ENCODE results near the gene GAS2L2.

GAS2L2 gene

DNA sequence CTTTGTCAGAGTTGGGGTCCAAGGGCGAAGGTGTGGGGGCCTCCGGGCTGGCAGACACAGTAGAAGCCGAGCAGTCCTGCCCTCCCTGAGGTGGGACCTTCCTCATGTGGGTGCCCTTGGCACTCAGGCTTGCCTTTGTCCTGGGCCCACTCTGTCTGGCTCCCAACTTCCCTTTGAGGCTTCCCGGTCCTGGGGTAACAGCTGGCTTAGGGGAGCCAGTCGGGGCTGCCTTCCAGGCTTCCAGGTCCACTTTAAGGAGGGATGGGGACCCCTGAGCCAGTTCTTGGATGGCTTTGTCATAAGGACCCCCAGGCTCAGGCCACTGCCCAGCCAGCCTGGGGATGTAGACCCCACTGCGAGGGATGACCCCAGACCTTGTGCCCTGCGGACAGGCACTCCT lies 7.8 kb downstream of the GAS2L2 start:
- DNase-seq (ENCODE audit: low read depth) = no peak

DNA sequence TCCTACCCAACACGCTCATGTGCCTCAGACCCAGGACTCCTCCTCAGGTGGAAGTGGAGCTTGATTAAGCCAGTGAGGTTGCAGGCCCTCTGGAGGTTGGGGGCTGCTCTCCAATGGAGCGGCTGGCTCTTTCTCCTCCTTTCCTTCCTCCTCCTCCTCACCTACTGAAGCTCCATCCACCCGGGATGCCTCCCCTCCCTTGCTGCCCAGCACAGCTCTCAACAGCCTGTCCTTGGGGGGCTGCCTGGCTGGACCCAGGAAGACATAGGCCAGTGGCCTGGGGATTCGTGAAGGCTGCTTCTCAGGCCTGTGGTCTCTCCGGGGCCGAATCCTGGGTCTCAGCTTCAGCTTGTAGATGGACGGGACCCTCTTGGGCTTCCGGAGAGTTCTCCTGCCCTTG lies 8.2 kb downstream of the GAS2L2 start:
- no peak for DNase-seq (ENCODE audit: low read depth)

DNA sequence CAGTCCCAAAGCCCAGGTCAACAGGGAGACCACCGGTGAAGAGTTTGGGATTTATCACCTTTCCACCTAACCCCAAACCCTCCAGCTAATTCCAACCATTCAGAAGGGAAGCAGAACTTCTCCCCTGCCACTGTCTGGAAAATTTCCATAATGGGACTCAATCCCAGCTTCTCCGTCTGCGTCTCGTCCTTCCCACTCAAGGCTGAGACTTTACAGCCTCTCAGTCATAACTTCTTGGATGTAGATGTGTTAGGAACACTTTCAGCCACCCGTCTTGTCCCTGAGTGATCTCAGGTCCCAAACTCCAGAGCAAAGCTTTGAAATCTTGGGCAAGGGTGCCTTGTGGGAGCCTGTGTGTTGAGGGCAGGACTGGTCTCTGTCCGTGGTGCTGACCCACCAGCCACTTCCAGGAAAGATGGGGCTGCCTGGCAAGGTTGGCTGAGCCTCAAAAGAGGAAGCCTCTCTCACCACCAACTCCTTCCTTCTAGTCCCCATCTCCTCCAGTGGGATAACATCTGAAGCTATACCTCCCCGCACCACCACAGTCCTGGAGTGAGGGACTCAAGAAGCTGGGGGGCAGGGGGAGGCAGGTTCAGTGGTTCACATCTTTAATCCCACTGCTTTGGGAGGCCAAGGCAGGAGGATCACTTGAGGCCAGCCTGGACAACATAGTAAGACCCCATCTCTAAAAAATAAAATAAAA lies 9.3 kb downstream of the GAS2L2 start:
- no peak for DNase-seq (ENCODE audit: low read depth)

DNA sequence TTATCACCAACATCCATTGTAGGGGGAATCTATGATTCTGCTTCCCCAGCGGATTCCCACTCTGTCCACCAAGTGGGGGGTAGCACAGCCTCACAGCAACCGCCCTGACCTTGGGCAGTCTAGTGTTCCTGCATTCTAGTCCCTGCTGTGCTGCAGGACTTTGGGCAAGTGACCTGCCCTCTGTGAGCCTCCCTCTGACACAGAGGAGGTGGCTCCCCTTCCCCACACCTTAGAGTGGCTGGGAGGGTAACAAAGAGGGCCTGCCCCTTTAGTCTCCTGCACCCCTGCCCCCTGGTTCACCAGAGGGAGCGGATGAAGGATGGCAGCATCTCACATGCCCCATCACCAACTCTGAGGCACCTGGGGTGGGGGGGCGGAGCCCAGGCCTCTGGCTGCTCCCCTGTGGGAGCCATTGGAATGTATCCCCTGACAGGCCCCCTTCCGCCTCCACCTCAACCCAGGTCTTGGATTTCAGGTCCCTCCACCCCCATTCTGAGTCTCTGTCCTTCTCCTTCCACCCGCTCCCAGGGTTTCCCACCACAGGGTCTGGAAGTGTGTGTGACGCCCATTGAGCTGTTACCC lies 10.1 kb downstream of the GAS2L2 start:
- DNase-seq (ENCODE audit: low read depth) = no peak

DNA sequence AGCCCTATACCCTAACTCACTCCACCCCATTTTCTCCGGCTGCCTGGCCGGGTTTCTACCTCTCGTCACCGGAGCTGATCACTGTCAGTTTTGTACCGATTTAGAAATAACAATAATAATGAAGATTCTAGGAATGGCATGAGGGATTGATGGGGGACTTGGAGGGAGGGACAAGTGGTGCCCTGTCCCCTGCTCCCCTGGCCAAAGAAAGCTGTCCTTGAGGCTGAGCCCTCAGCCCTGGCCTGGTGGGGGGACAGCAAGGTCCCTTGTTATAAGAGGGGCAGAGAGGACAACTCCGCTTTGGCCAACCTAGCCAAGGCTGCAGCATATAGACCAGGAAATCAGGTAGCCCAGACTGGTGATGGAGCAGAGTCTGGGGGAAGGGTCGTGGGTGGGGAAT lies 10.5 kb downstream of the GAS2L2 start:
- DNase-seq (ENCODE audit: low read depth) = no peak

DNA sequence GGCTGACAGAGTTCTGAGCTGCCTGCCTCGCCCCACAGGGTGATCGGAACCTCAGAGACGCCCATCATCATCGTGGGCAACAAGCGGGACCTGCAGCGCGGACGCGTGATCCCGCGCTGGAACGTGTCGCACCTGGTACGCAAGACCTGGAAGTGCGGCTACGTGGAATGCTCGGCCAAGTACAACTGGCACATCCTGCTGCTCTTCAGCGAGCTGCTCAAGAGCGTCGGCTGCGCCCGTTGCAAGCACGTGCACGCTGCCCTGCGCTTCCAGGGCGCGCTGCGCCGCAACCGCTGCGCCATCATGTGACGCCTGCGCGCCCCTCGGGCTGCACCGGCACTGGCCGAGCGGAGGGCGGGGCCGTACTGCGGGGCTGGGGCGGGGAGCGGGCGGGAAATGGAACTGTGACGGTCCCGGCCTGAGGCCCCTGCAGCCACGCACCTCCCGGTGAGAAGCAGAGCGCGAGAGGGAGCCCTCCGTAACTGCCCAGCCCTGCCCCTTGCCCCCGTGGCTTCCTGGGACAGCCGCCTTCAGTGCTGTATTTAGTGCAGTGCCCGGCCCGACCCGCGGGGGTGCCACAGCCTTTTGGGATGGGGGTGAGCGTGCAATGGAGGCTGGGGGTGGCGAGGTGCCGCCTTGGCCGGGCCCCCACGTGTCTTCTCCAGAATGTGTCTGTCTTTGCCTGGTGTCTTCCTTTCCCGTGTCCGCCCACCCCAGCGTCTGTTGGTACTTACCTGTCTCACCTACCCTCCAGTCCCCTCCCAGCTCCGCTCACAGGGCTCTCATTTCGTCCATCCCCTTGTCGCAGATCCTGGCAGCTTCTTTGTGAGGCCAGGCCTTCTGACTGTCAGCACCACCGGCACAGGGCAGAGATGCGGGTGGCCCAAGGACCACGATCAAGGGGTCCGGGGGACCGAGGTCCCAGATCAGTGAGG lies 11.8 kb downstream of the GAS2L2 start:
- DNase-seq (ENCODE audit: low read depth) = no peak

DNA sequence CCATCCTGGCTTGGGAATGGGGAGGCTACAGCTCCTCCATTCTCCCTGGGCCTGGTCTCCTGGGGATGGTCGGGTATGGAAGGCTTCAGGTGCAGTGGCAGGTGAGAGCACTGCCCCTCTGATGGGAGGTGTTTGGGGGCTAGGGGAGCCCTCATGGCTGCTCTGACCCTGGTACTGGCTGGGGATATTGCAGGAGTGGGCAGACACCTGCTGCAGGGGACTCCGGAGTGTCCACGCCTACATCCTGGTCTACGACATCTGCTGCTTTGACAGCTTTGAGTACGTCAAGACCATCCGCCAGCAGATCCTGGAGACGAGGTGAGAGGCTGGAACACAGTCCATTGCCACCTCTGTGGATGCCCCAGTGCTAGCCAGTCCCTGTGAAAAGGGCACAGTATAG lies 12.8 kb downstream of the GAS2L2 start:
- no peak for DNase-seq (ENCODE audit: low read depth)

DNA sequence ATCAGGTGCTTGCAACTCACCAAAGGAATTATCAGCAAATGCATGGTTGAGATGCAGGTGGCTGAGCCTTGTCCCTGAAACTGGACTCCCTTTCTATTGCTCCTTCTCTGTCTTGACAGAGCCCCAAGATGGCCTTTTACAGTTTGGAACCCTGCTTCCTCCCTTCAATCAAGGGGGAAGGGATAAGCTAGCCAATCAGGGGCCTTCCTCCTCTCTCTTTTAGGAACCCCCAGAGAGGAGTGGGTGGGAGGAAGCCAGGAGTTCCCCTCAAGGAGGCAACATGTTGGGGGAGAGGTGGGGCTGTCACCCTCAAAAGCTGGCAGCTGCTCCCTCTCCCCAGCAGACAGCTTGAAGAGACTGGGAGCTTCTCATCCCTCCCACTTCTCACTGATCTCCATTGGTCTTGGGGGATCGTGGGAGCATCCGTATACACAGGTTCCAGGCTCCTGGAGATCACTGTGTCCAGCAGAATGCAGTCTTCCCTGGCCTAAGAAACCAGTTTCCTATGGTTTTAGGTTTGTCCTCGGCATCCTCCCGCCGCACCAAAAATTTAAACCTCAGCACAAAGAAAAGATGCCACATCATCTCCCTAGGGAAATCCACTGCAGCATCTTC lies 14.4 kb downstream of the GAS2L2 start:
- no peak for DNase-seq (ENCODE audit: low read depth)

DNA sequence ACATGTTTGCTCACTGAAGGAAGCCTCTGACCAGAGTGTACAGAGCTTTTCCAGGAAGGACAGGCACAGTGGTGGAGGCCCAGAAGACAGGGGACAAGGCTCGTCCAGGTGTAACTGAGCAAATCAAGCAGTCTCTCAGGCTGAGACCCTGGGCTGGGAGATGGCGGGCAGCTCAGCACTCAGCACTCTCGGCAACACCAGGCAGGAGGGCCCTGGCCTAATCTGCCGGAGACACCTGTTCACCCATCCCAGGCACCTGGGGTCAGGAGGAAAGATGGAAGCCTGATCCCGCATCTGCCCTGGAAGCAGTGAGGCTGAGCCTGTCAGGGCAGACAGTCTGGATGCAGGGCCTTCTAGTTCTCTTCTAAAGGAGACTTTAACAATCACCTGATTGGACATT lies 16.8 kb downstream of the GAS2L2 start:
- no peak for DNase-seq (ENCODE audit: low read depth)

DNA sequence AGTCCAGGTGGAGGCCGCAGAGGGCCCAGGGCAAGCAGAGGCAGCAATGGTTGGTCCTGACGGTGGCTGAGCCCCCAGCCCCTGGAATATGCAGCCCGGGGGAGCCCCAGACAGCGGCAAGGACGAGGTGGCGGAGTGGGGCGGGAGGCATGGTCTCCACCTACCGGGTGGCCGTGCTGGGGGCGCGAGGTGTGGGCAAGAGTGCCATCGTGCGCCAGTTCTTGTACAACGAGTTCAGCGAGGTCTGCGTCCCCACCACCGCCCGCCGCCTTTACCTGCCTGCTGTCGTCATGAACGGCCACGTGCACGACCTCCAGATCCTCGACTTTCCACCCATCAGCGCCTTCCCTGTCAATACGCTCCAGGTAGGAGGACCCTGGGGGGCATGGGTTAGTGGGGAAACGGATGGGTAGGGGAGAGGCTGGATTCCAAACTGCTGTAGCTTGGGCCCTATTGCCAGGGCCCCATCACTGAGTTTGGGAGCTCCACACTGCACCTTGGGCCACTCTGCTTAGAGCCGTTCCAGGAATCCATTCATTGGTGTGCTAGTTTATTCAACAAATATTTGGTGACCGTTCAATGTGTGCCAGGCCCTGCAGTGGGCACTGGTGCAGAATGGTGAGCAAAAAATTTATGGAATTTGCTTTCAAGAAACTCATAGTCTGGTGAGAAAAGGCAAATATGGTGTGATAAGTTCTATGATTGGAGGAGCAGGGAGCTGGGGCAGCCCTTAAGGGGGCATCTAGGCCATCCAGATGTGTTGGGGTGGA lies 17.8 kb downstream of the GAS2L2 start:
- no peak for DNase-seq (ENCODE audit: low read depth)

DNA sequence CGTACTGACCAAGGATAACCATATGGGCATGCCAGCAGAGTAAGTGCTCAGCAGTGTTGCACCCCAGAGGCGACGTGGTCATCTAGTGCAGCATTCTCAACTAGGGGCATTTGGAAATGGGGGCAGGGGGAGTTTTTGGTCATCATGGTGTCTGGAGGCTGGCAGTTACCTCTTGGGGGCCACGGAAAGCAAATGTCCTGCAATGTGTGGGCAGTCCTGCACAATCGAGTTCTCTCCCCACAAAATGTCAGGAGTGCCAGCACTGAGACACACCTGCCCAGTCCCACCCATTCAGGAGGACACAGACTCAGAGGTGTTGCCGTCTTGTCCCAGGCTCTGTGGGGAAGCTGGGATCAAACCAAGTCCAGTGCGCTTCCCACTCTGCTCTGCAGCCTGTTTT lies 18.6 kb downstream of the GAS2L2 start:
- DNase-seq (ENCODE audit: low read depth) = no peak

DNA sequence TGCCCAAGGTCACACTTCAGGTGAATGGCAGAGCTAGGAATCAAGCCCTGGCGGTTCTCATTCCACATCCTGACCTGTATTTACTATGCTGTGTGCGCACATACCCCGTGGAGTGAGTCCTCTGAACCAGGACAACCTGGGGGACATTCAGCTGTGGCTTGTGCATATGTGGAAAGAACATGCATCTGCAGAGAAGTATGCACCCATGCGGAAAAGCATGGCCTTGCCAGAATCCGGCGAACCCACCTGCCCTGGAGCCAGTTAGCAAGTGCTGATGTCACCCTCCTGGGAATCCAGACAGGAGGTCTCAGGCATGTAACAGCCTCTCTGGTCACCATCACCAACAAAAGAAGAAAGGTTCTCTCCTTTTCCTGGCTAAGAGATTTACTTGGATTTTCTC lies 19.7 kb downstream of the GAS2L2 start:
- no peak for DNase-seq (ENCODE audit: low read depth)

DNA sequence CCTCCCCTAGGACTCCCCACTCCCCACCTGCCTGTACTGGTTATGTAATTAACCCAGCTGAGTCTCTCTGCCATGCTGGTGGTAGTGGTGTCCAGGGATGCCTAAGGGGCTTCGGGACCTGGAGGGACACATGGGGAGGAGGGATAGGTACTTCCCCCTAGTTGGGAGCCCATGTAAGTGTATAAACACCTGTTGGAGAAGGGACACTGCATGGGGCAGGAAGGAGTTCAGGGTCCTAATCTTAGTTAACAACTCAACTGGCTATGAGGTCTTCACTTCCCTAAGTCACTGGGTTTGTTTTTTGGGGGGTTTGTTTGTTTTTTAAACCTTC lies 20.3 kb downstream of the GAS2L2 start:
- DNase-seq (ENCODE audit: low read depth) = no peak

DNA sequence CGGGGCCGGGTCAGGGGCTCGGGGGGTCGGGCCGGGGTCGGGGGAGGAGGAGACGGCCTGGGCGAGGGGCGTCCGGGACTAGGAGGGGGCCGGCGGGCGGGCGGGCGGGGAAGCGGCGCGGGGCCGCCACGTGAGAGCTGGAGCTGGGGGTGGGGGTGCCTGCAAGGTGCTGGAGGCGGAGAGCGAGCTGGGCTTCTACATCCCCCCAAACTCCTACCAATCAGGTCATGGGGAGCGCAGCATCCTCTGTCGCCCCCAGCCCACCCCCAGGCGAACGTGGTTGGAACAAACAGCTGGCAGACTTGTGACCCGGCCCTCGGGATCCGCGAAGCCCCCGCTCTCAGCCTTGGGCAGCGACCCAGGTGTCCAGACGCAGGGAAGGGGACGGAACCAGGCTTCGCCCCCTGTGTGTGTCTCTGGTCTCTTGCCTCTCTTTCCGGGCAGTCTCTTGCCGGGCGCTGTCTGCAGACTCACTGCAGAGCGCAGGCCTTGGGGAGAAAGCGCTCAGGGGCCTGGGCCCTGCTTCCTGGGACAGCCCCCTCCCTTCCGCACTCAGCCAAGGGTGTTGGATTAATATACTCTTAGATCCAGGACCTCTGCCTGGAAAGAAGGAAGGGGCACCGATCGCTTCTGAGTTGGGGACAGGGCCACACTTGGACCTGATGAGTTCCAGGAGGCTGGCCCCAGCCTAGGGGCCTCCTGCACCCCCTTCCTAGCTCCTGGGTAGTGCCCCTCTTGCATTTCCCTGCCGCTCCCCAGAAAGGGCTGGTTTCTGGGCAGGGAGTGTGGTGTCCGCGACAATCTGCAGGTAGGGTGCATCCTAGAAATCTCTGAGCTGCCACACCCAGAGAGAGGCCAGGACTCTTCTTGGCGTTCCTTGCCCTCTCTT lies 20.9 kb downstream of the GAS2L2 start:
- no peak for DNase-seq (ENCODE audit: low read depth)

DNA sequence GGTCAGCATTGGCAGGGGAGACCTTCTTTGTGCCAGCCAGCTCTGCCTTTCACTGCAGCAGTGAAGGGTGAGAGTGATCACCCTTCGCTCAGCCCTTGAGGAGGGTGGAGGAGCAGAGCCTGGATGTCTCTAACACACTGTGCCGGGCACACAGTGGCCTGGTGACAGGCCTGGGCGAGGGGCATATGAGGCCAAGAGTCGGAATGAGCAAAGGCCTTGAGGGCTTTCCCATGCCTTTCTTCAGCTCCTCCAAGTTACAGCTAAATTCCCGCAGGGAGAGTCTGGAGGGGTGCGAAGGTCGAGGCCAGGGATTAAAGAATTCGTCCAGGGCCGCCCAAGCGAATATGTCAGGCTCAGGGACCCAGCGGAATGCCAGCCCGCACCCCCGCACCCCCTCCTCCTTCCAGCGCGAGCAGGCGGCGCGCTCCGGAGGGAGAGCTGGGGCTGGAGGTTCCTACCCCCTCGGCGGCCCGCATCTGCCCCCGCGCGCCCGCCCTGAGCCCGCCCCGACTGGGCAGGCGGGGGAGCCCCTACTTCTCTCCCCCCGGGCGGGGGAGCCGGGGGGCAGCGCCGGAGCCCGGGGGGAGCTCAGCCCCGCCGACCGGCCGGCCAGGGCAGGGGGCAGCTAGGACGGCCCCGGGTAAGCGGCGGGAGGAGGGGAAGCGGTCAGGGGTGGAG lies 21.7 kb downstream of the GAS2L2 start, which contains the start of gene RASL10B:
RASL10B (plus strand) TSS at position 401 of the 678 bp plus-strand sequence. CDS start 3,546 bp downstream, outside the sequence.
- DNase-seq (ENCODE audit: low read depth) = peak; percentile 32

DNA sequence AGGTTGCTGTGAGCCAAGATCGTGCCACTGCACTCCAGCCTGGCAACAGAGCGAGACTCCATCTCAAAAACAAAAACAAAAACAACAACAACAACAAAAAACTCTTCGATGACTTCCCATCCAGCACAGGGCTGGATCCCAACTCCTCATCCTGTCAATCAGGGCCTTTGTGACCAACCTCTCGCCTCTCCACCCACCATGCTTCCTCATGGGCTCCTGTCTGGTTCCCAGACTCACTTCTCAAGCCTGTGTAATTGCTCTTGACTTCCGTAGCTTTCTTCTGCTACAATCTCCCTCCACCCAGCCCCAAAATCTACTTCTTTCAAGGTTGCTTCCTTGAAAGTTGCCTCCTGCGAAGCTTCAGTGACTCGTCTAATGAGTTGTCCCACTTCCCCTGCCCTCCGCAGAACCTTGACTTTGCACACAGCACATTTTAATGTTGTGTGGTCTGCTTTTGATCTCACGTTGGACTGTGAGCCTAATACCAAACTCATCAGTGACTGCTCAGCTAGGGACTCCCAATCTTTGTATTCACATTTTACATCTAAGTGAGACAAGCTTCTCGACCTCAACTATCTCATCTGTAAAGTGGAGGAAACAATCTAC lies 22.5 kb downstream of the GAS2L2 start:
- DNase-seq (ENCODE audit: low read depth) = no peak

DNA sequence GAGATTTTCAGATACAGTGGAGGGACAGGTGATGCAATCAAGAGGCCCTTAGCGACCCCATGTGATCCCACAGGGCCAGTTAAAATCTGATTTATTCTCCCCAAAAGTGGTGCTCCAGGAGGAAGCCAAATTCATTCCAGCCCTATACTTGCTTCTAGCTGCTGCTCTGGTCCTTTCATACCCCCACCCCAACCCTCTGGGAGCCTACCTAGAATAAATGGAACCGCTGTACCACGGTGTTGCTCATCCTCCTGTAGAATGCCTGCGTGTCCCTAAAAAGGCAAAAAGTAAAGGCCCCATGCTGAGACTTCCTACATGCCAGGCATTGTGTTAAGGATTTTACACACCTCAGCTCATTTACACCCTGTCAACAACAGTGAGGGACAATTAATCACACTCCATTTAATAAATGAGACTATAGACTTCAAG lies 23.6 kb downstream of the GAS2L2 start:
- DNase-seq (ENCODE audit: low read depth) = no peak

DNA sequence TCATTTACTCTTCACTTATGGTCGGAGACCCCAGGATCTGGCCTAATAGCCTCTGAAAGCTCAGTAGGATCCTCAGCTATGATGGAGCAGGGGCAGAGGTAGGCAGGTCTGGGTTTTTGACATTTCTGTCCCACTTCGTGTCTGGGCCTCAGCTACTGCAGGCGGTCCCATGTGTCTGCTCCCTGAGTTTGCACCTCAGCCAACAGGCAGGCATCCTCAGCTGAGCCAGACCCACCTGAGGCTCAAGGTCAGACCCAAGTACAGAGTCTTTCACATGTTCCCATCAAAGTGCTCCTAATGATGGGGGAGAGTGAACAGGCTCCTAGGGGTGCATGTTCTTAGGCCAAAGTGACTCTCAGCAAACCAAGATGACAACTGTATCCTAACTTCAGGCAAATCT lies 24.5 kb downstream of the GAS2L2 start:
- no peak for DNase-seq (ENCODE audit: low read depth)

DNA sequence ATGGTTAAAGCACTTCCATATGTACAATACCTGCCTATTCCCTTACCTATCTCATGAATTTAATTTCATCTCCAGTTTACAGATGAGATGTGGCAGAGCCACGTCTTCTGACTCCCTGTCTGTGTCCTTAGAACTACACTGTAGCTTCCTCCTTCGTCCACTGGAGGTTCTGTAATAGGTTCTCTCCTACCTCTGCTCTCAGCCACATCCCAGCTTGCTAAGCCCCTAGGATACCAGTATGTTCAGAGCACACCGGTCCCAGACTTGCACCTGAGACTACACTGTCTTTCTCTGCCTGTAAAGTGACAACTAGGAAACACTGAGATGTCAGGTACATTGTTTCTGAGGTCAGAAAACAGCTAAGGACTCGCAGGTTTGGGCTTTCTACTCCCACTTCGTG lies 25.4 kb downstream of the GAS2L2 start:
- DNase-seq (ENCODE audit: low read depth) = no peak

DNA sequence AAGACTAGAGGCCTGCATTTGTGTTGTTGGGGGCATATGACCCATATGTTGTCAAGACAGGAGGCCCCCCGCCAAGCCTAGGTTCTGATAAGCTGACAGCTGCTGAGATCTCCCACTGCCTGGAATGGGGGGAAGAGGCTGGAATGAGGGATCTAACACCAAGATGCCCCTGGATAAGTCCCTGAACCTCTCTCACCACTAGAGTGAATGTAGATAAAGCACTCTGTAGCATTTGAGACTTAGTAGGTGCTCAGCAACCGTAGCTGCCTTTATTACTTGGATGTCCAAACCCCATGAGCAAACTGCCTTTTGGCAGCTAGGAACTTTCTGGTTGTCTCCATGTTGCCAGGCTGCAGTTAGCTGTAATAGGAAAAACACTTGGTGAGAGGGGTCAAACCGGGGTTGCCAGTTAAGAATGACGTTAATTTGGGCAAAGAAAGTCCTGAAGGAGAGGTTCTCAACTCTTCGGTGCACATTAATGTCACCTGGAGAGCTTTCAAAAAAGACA lies 26.0 kb downstream of the GAS2L2 start:
- DNase-seq (ENCODE audit: low read depth) = no peak
